ENCODE measurements around the gene SPAG16.

DNA sequence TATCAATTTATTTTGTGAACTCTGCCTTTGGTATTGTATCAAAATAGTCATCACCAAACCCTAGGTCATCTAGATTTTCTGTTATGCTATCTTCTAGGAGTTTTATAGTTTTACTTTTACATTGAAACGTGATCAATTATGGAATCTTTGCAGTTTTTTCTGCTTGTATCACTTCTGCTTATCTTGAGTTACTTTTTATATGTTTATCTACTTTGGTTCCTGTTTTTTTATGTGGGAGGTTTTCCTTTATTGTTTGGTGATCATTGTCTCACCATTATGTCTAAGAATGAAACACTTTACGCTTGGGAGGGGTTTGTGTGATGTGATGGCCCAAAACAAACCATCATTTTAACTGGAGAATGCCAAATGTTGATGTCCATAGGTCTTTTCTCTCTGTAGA is 261.2 kb downstream of the SPAG16 start:
- TF ChIP-seq, protein P1, sequence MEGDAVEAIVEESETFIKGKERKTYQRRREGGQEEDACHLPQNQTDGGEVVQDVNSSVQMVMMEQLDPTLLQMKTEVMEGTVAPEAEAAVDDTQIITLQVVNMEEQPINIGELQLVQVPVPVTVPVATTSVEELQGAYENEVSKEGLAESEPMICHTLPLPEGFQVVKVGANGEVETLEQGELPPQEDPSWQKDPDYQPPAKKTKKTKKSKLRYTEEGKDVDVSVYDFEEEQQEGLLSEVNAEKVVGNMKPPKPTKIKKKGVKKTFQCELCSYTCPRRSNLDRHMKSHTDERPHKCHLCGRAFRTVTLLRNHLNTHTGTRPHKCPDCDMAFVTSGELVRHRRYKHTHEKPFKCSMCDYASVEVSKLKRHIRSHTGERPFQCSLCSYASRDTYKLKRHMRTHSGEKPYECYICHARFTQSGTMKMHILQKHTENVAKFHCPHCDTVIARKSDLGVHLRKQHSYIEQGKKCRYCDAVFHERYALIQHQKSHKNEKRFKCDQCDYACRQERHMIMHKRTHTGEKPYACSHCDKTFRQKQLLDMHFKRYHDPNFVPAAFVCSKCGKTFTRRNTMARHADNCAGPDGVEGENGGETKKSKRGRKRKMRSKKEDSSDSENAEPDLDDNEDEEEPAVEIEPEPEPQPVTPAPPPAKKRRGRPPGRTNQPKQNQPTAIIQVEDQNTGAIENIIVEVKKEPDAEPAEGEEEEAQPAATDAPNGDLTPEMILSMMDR (IDR thresholded peaks at IDR 0.05) = no peak
- TF ChIP-seq FOSL2 (IDR thresholded peaks at IDR 0.05; ENCODE audit: borderline replicate concordance, low read depth) = no peak
- TF ChIP-seq FOXM1 (IDR thresholded peaks at IDR 0.05; ENCODE audit: low read depth) = no peak
- no peak for TF ChIP-seq POLR2AphosphoS5 (IDR thresholded peaks at IDR 0.05; ENCODE audit: low read depth, low read length)
- TF ChIP-seq, protein P2, sequence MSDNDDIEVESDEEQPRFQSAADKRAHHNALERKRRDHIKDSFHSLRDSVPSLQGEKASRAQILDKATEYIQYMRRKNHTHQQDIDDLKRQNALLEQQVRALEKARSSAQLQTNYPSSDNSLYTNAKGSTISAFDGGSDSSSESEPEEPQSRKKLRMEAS (IDR thresholded peaks at IDR 0.05; ENCODE audit: low read depth) = no peak
- TF ChIP-seq RCOR1 (IDR thresholded peaks at IDR 0.05; ENCODE audit: low read length) = no peak
- TF ChIP-seq, protein P3, sequence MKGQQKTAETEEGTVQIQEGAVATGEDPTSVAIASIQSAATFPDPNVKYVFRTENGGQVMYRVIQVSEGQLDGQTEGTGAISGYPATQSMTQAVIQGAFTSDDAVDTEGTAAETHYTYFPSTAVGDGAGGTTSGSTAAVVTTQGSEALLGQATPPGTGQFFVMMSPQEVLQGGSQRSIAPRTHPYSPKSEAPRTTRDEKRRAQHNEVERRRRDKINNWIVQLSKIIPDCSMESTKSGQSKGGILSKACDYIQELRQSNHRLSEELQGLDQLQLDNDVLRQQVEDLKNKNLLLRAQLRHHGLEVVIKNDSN (IDR thresholded peaks at IDR 0.05; ENCODE audit: borderline replicate concordance, low read depth) = no peak
- TF ChIP-seq GABPA (IDR thresholded peaks at IDR 0.05; ENCODE audit: low read depth) = no peak
- no peak for TF ChIP-seq TAF1 (IDR thresholded peaks at IDR 0.05; ENCODE audit: borderline replicate concordance, low read depth, low read length)
- TF ChIP-seq RFX5 (IDR thresholded peaks at IDR 0.05; ENCODE audit: low read length) = no peak
